NCI-H446 (cell line): ENCODE measurements around the gene SEMA5B.

Source experiments
- DNase-seq, 2 experiments: peaks; one replicate each; lab custom pipeline; 2025; lab: John Stamatoyannopoulos, UW

SEMA5B gene, protein sequence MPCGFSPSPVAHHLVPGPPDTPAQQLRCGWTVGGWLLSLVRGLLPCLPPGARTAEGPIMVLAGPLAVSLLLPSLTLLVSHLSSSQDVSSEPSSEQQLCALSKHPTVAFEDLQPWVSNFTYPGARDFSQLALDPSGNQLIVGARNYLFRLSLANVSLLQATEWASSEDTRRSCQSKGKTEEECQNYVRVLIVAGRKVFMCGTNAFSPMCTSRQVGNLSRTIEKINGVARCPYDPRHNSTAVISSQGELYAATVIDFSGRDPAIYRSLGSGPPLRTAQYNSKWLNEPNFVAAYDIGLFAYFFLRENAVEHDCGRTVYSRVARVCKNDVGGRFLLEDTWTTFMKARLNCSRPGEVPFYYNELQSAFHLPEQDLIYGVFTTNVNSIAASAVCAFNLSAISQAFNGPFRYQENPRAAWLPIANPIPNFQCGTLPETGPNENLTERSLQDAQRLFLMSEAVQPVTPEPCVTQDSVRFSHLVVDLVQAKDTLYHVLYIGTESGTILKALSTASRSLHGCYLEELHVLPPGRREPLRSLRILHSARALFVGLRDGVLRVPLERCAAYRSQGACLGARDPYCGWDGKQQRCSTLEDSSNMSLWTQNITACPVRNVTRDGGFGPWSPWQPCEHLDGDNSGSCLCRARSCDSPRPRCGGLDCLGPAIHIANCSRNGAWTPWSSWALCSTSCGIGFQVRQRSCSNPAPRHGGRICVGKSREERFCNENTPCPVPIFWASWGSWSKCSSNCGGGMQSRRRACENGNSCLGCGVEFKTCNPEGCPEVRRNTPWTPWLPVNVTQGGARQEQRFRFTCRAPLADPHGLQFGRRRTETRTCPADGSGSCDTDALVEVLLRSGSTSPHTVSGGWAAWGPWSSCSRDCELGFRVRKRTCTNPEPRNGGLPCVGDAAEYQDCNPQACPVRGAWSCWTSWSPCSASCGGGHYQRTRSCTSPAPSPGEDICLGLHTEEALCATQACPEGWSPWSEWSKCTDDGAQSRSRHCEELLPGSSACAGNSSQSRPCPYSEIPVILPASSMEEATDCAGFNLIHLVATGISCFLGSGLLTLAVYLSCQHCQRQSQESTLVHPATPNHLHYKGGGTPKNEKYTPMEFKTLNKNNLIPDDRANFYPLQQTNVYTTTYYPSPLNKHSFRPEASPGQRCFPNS

DNA sequence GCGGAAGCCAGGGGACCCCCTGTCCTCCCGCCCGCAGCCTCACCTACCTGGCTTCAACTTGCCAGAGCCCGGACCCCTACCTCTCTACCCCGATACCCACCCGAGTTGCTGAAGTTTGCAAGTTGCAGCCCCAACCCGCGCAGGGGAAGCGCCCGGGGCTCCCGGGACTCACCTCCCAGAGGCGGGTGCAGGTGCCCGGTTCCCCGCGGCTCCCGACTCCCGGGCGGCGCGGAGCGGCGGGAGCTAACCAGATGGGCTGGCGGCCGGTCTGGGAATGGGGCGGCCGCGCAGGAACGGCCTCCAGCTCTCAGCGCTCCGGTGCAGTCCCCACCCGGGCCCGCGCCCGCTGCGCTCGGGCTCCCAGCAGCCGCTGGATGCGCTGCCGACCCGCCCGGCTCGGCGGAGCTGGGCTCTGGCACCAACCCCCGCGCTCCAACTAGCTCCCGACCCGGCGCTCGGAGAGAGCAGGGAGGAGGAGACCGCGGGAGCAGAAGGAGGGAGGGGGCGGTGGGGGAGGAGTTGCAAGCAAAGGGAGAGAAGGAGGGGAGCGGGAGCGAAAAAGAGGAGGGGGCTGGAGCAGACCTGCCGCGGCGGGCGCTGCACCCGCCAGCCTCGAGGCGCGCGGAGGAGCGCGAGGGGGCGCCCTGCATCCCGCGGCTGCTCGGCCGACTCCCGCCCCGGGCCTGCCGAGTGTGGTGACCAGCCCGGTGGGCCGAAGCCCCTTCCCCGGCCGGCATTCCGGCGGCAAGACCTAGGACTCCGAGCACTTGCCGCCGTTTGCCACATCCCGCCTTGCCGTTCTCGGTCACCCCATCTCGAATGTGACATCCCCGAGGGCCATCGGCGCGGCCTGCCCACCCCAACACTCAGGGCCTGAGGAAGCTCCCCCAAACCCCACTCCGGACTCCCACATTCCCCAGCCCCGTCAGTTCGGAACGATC is at the start of gene SEMA5B:
Gene SEMA5B, minus strand, starts transcription at position 472 of the 941 bp plus-strand sequence. CDS start 66,500 bp downstream, outside the sequence.
- DNase-seq, result peak in 1 of 2 experiments; percentile 41

- peak; percentile 75 to 90 for DNase-seq
Measured at GRCh38 chr3:123076496-123077418, 49.2 kb upstream of the SEMA5B start.

DNA sequence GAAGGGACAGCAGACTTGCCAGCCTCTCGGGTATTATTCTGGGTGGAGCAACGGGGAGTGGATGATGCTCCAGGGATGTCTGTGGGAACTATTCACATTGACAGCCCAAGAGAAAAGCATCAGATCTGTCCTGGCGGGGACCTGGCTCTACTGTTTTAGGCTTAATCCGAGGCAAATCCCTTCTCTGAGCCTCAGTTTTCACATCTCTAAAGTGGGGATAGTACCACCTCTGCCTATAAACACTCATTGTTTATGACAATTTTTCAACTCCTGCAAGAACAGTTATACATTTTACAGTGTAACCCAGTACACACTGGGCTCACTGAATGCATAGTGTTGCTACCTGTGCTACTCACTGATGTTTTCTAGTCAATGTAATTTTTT is 48.5 kb upstream of the SEMA5B start:
- DNase-seq, result no peak

DNA sequence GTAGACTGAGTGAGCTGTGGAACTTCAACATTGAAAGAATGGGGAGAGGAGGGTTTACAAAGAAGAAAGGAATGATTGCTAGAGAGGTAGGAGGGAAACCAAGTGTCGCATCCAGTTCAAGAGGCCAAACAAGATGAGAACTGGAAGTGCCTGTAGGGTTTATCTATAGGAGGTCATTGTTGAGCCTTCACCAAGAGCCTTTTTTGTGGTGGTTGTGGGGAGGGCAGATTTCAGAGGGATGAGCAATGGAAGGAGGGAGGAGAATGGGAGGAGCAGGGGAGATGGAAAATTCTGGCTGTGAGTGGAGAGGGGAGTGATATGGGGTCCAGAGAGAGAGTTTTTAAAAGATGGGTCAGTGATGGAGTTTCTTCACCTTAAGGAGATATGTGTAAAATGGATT is 47.8 kb upstream of the SEMA5B start:
- no peak for DNase-seq

DNA sequence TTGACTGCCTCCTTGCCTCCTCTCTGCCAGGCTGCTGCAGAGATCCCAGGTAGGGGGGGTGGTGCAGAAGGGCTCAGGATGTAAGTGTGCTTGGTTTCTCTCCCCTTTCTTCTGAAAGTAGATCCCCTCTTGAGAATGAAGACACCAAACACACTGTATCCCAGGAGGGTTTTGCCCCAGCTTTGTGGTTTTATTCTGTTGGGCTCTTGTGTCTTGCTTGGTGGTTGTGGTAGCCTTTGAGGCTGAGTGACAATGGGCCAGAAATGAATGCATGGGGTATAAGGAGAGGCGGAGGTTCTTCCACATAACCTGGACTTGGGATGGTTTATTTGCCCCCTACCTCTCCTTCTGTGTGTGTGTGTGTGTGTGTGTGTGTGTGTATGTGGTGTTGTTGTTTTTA is 45.0 kb upstream of the SEMA5B start:
- DNase-seq, result no peak

DNA sequence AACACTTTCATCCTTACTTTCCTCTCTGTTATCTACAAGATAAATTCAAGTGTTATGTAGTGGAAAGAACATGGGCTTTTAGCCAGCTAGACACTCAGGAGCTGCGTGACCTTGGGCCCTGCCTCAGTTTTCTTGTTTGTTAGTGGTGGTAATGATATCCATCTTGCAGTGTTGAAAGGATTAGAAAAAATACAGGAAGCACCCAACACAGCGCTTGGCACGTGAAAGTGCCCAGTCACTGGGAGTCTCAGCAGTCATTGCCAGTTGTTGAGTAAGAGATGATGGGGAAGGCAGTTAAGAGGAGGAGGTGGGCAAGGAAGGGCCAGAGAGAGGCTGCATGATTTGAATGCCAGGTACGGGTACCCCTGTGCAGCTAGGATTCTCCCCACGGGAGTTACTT is 44.6 kb upstream of the SEMA5B start:
- no peak for DNase-seq

DNA sequence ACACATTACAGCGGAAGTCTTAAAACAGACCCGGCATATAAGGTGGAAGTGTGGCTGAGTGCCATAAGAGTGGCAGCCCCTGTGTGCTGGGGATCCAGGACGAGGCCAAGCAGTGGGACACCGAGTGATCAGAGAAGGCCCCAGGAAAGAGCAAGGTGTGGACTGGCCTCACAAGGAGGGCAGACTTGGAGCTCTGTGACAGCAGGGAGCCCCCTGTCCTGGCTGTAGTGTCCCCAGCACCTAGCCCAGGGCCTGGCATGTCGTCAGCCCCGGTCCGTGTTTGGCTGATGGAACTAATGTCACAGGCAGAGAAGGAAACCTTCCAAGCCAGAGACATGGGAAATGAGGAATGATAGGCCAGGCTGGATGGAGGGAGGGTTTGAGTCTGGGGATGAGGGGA is 44.0 kb upstream of the SEMA5B start:
- DNase-seq, result no peak

- peak in 1 of 2 experiments; percentile 28 for DNase-seq
Measured at GRCh38 chr3:123071146-123071545, 43.6 kb upstream of the SEMA5B start.

GRCh38 chr3:123070510-123070909 is 42.9 kb upstream of the SEMA5B start:
- DNase-seq, result no peak

GRCh38 chr3:123068601-123069381 is 41.2 kb upstream of the SEMA5B start:
- DNase-seq, result peak in 1 of 2 experiments; percentile 25

- peak in 1 of 2 experiments; percentile 62 for DNase-seq
Measured at GRCh38 chr3:123067689-123068600, 40.4 kb upstream of the SEMA5B start.

- DNase-seq, result peak; percentile 82 to 96
Measured at GRCh38 chr3:123066896-123067688, 39.5 kb upstream of the SEMA5B start, which contains the start of gene PDIA5. TSS of gene PDIA5 (plus strand) at chr3:123067025. CDS start at chr3:123067165, 140 bp downstream.

- DNase-seq, result no peak
Measured at GRCh38 chr3:123066599-123066895, 39.0 kb upstream of the SEMA5B start.

DNA sequence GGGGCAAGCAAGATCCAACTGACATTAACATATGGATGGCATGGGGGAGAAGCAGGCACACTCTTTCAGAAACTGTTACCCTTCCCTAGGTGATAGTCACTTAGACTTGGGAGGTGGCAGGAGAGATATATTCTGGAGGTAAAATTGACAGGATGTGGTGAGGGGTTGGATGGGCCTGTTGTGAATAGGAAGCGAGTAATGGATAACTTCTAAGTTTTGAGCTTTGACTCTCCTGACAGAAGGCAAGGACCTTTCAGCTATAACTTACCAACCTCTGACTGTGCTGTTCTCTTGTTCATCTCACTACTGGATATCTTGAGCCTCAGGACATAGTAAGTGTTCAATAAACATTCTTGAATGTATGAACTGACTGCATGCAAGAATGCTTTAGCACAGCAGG is 37.4 kb upstream of the SEMA5B start:
- DNase-seq, result no peak

DNA sequence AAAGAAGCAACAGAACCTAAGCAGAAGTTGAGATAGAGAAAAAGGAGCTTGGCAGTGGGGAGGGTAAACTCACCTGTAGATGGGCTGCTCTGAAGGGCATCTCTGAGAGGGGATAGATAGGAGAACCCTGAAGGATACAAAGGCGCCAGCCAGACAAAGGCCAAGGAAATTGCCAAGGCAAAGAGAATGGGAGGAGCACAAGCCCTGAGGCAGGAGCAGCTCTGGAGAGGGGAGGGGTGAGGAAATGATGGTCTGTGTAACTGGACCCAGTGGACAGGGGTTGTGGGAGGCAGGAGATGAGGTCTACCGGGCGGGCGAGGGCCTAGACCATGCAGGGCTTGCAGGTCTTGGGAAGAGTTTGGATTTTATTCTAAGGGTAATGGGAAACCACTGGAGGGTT is 36.9 kb upstream of the SEMA5B start:
- no peak for DNase-seq

- DNase-seq, result no peak
Measured at GRCh38 chr3:123063034-123063433, 35.5 kb upstream of the SEMA5B start.

DNA sequence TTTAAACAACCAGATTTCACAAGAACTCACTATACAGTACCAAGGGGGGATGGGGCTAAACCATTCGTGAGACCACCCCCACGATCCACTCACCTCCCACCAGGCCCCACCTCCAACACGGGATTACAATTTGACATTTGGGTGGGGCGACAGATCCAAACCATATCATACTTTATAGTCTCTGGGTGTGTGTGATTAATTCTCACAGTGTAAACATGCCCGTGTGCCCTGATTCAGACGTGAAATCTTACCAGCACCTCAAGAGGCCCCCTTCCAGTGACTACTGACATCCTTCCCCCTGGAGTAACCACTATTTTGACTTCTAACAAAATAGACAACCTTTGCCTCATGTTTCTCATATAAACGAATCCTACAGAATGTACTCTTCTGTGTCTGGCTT is 34.3 kb upstream of the SEMA5B start:
- no peak for DNase-seq

- DNase-seq, result no peak
Measured at GRCh38 chr3:123060054-123060453, 32.5 kb upstream of the SEMA5B start.
